H9 (cell line): ENCODE results near the gene KATNB1. TPM values are rescaled to one million over a fixed set of nuclear protein-coding genes. Genes with fewer than 3 reads are reported as not detected.

ENCODE experiments used
- DNase-seq: peaks from one replicate; pipeline ENCODE4 v3.0.0-alpha.2; 2017
- H2AFZ ChIP-seq: one replicate; pipeline ENCODE4 v1.6.1; 2013; ENCODE audit warnings: mild to moderate bottlenecking, low read length, control low read depth, moderate library complexity
- H2AK5ac ChIP-seq: 2 replicates; pipeline ENCODE4 v1.6.1; 2013; ENCODE audit warnings: low read length, control low read depth, mixed read lengths; ENCODE audit not compliant: insufficient read length
- H2BK120ac ChIP-seq: one replicate; pipeline ENCODE4 v1.6.1; 2013; ENCODE audit warnings: low read depth, mild to moderate bottlenecking, low read length, control low read depth, inconsistent platforms; ENCODE audit not compliant: poor library complexity, severe bottlenecking
- H2BK12ac ChIP-seq: 2 replicates; pipeline ENCODE4 v1.6.1; 2013; ENCODE audit warnings: low read length, control low read depth, mixed read lengths, low read depth; ENCODE audit not compliant: insufficient read length
- H2BK15ac ChIP-seq: 2 replicates; pipeline ENCODE4 v1.6.1; 2013; ENCODE audit warnings: low read depth, low read length, control low read depth
- H2BK20ac ChIP-seq: one replicate; pipeline ENCODE4 v1.6.1; 2013; ENCODE audit warnings: low read depth, mild to moderate bottlenecking, low read length, control low read depth, inconsistent platforms; ENCODE audit not compliant: poor library complexity, severe bottlenecking
- H2BK5ac ChIP-seq: 2 replicates; pipeline ENCODE4 v1.6.1; 2013; ENCODE audit warnings: low read length, control low read depth, mixed read lengths; ENCODE audit not compliant: insufficient read length
- H3K14ac ChIP-seq: 2 replicates; pipeline ENCODE4 v1.6.1; 2013; ENCODE audit warnings: low read length, control low read depth; ENCODE audit not compliant: insufficient read depth
- H3K18ac ChIP-seq: 2 replicates; pipeline ENCODE4 v1.6.1; 2013; ENCODE audit warnings: low read depth, mild to moderate bottlenecking, mixed read lengths, low read length, control low read depth; ENCODE audit not compliant: insufficient read length
- H3K23ac ChIP-seq: 2 replicates; pipeline ENCODE4 v1.6.1; 2013; ENCODE audit warnings: low read length, control low read depth, mixed read lengths, low read depth; ENCODE audit not compliant: insufficient read length
- H3K23me2 ChIP-seq: 2 replicates; pipeline ENCODE4 v1.6.1; 2013; ENCODE audit warnings: low read depth, mild to moderate bottlenecking, mixed read lengths, low read length, control low read depth; ENCODE audit not compliant: insufficient read length, poor library complexity, severe bottlenecking
- H3K27ac ChIP-seq: 2 replicates; pipeline ENCODE4 v1.5.1; 2013; ENCODE audit warnings: low read length, control low read depth, mixed read lengths, low read depth; ENCODE audit not compliant: insufficient read length
- H3K27me3 ChIP-seq: 2 replicates; pipeline ENCODE4 v1.6.1; 2013; ENCODE audit warnings: low read length, control low read depth, inconsistent platforms; ENCODE audit not compliant: insufficient read depth
- H3K4ac ChIP-seq: 2 replicates; pipeline ENCODE4 v1.6.1; 2013; ENCODE audit warnings: low read depth, mild to moderate bottlenecking, control low read depth, inconsistent platforms, low read length, moderate library complexity
- H3K4me1 ChIP-seq: 2 replicates; pipeline ENCODE4 v1.6.1; 2013; ENCODE audit warnings: low read length, control low read depth, inconsistent platforms; ENCODE audit not compliant: insufficient read depth
- H3K4me2 ChIP-seq: 2 replicates; pipeline ENCODE4 v1.6.1; 2013; ENCODE audit warnings: low read length, control low read depth, mixed read lengths; ENCODE audit not compliant: insufficient read length, insufficient read depth
- H3K56ac ChIP-seq: 2 replicates; pipeline ENCODE4 v1.6.1; 2013; ENCODE audit warnings: low read depth, mild to moderate bottlenecking, mixed read lengths, low read length, control low read depth; ENCODE audit not compliant: insufficient read length
- H3K79me1 ChIP-seq: 2 replicates; pipeline ENCODE4 v1.6.1; 2013; ENCODE audit warnings: low read depth, mild to moderate bottlenecking, moderate library complexity, low read length, control low read depth, inconsistent platforms; ENCODE audit not compliant: insufficient read depth, poor library complexity, severe bottlenecking
- H3K79me2 ChIP-seq: 2 replicates; pipeline ENCODE4 v1.6.1; 2013; ENCODE audit warnings: low read length, control low read depth, inconsistent platforms; ENCODE audit not compliant: insufficient read depth
- H3K9ac ChIP-seq: 2 replicates; pipeline ENCODE4 v1.6.1; 2013; ENCODE audit warnings: low read length, control low read depth, mixed read lengths; ENCODE audit not compliant: insufficient read length; ENCODE audit errors: extremely low read depth
- H3K9me3 ChIP-seq: one replicate; pipeline ENCODE4 v1.6.1; 2013; ENCODE audit warnings: low read depth, low read length, inconsistent platforms; ENCODE audit not compliant: control insufficient read depth
- H3T11ph ChIP-seq: one replicate; pipeline ENCODE4 v1.6.1; 2013; ENCODE audit warnings: mild to moderate bottlenecking, low read length, control low read depth, inconsistent platforms
- H4K20me1 ChIP-seq: one replicate; pipeline ENCODE4 v1.6.1; 2013; ENCODE audit not compliant: control insufficient read depth, insufficient read length, insufficient read depth
- H4K5ac ChIP-seq: 2 replicates; pipeline ENCODE4 v1.6.1; 2013; ENCODE audit warnings: low read depth, mild to moderate bottlenecking, mixed read lengths, low read length, control low read depth; ENCODE audit not compliant: insufficient read length
- H4K8ac ChIP-seq: replicated peaks from 2 replicates; pipeline ENCODE4 v1.6.1; 2013; ENCODE audit warnings: low read length, control low read depth, mixed read lengths, low read depth; ENCODE audit not compliant: insufficient read length
- H4K91ac ChIP-seq: 2 replicates; pipeline ENCODE4 v1.6.1; 2013; ENCODE audit warnings: low read depth, mild to moderate bottlenecking, moderate library complexity, mixed read lengths, low read length, control low read depth; ENCODE audit not compliant: insufficient read length
- H3K27ac Mint-ChIP-seq, 3 experiments: 2 replicates in 2 of 3; 3 replicates in 1 of 3; pipeline ENCODE4 v1.8.0; 2020 to 2021; ENCODE audit warnings: mixed read lengths in 3 of 3, mild to moderate bottlenecking in 1 of 3, moderate library complexity in 1 of 3
- H3K27me3 Mint-ChIP-seq: 2 replicates; pipeline ENCODE4 v1.8.0; 2021; ENCODE audit warnings: low read depth, mild to moderate bottlenecking, moderate library complexity, mixed read lengths
- H3K36me3 Mint-ChIP-seq, 3 experiments: 2 replicates in 2 of 3; 3 replicates in 1 of 3; pipeline ENCODE4 v1.8.0; 2020 to 2021; ENCODE audit warnings: low read depth in 3 of 3, mixed read lengths in 3 of 3; ENCODE audit not compliant: insufficient read depth in 1 of 3
- H3K4me1 Mint-ChIP-seq, 2 experiments: 2 replicates each; pipeline ENCODE4 v1.8.0; 2020; ENCODE audit warnings: mixed read lengths in 2 of 2
- H3K4me3 Mint-ChIP-seq, 2 experiments: 2 replicates in 1 of 2; 3 replicates in 1 of 2; pipeline ENCODE4 v1.8.0; 2020 to 2021; ENCODE audit warnings: mild to moderate bottlenecking in 2 of 2, mixed read lengths in 2 of 2, moderate library complexity in 1 of 2
- H3K9me3 Mint-ChIP-seq, 2 experiments: 2 replicates in 1 of 2; 3 replicates in 1 of 2; pipeline ENCODE4 v1.8.0; 2020; ENCODE audit warnings: mild to moderate bottlenecking in 2 of 2, mixed read lengths in 2 of 2, moderate library complexity in 1 of 2
- WGBS: extraction: QIAGEN DNeasy Blood & Tissue Kit; methylation state at CpG from one replicate; pipeline ENCODE4 v1.1.7; 2013; ENCODE audit warnings: missing lambda C conversion rate, low lambda C conversion rate, mixed read lengths; ENCODE audit not compliant: insufficient read length; ENCODE audit errors: extremely low coverage; 5-methylcytosine and 5-hydroxymethylcytosine counted together
- total RNA-seq: library from RNA; stranded (reverse); gene quantifications from 2 replicates; pipeline ENCODE4 v1.2.1, GENCODE V29; 2021
- TF ChIP-seq, protein P1 (sequence below): fragments of 200-600 bp; sonication (generic); conservative IDR thresholded peaks from 3 replicates; pipeline ENCODE4 v1.8.0; 2021; ENCODE audit warnings: antibody characterized with exemption, mild to moderate bottlenecking

Gene KATNB1
- total RNA-seq, 1 experiment from 2014 or later, result 29.9 TPM

DNA sequence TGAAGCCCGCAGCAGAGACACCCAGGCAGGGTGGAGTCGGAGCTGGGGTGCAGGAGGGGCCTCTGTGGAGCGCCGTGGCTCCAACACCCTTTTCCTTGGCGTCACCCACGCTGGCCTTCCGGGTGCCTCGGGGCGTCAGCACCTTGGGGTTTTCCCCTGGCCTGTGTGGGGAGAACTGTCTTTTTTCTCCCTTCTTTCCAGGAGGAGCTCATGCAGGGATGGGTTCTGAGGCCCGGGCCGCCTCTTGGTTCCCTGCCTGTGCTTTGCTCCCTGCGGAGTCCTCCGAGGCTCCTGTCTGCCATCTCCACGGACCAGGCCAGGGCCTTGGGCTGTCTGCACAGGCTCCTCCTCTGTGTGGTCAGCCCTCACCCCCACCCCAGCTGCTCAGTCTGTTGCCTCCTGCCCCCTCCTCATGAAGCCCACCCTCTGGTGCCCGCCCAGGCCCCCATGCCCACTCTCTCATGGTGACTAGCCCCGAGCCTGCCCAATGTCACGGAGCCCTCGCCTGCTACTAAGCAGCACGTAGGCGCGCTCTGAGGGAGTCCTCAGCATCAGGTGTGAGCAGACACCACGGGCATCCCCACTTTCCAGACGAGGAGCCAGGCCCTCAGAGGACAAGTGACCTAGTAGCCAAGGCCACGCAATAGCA, 5.0 kb downstream of the KATNB1 start:
- Histone ChIP-seq H3K18ac (no peak overlapping the region), H2BK120ac (no peak overlapping the region), H3K4me2 (no peak overlapping the region), H3K9me3 (no peaks in the 10 kb centered on the region), H3K56ac (no peak overlapping the region), H4K5ac (no peak overlapping the region), H2BK20ac (no peak overlapping the region), H2AK5ac (no peak overlapping the region), H4K8ac (no peak overlapping the region), H4K20me1 (peaks cover 3% of the 10 kb centered on the region), H2BK5ac (no peak overlapping the region), H4K91ac (no peak overlapping the region), H2AFZ (no peak overlapping the region), H3T11ph (no peak overlapping the region), H3K23ac (no peak overlapping the region), H3K4ac (no peak overlapping the region), H3K4me1 (no peaks in the 10 kb centered on the region), H2BK12ac (no peak overlapping the region), H3K79me2 (no peaks in the 10 kb centered on the region), H3K79me1 (no peaks in the 10 kb centered on the region), H3K14ac (no peak overlapping the region), H3K9ac (no peak overlapping the region), H3K27me3 (no peaks in the 10 kb centered on the region), H3K23me2 (peaks cover 7% of the 10 kb centered on the region), H3K27ac (no peak overlapping the region), H2BK15ac (no peak overlapping the region)
- H3K4me1 Mint-ChIP-seq, result peaks cover 11 to 13% of the 10 kb centered on the region in 2 experiments
- no peak overlapping the region for H3K27ac Mint-ChIP-seq
- peaks cover 9 to 10% (median 9%) of the 10 kb centered on the region in 3 experiments; a peak in 6 of 7 replicates for H3K36me3 Mint-ChIP-seq
- no peaks in the 10 kb centered on the region for H3K9me3 Mint-ChIP-seq
- no peak overlapping the region for H3K4me3 Mint-ChIP-seq
- no peaks in the 10 kb centered on the region for H3K27me3 Mint-ChIP-seq
- DNase-seq, result peak; percentile 17
- TF ChIP-seq, protein P1, sequence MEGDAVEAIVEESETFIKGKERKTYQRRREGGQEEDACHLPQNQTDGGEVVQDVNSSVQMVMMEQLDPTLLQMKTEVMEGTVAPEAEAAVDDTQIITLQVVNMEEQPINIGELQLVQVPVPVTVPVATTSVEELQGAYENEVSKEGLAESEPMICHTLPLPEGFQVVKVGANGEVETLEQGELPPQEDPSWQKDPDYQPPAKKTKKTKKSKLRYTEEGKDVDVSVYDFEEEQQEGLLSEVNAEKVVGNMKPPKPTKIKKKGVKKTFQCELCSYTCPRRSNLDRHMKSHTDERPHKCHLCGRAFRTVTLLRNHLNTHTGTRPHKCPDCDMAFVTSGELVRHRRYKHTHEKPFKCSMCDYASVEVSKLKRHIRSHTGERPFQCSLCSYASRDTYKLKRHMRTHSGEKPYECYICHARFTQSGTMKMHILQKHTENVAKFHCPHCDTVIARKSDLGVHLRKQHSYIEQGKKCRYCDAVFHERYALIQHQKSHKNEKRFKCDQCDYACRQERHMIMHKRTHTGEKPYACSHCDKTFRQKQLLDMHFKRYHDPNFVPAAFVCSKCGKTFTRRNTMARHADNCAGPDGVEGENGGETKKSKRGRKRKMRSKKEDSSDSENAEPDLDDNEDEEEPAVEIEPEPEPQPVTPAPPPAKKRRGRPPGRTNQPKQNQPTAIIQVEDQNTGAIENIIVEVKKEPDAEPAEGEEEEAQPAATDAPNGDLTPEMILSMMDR, result no peak
- no CpG with 5 or more reads among the region's 24 CpGs for whole genome bisulfite sequencing
